Stimulated activated CD4-positive, alpha-beta T cell treated with anti-CD3 and anti-CD28 coated beads, TNF-alpha, amount 100 ng/mL, for 4 hours (primary cell): Measurements from ENCODE around the gene AAK1.

ENCODE experiments used
- DNase-seq, 3 experiments: peaks; one replicate each; pipeline ENCODE4 v3.0.0-alpha.2; 2020; ENCODE audit warnings: low read depth in 3 of 3

AAK1 gene

DNA sequence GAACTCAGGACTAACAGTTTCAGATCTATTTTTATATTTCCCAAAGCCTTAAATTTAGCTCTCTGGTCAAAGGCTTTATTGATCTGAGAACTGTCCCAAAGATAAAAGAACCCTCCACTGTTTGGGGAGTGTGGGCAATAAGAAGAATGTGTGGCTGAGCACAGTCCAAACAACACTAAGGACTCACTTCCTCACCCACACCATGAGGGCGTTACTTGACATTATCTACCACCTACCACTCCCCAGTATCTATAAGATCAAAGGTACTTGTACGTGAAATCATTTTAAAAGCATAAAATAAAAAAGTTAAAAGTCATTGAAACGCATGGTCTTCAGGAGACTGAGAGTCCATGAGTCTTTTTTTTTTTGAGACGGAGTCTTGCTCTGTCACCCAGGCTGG is 151.7 kb downstream of the AAK1 start:
- DNase-seq, result no peak

DNA sequence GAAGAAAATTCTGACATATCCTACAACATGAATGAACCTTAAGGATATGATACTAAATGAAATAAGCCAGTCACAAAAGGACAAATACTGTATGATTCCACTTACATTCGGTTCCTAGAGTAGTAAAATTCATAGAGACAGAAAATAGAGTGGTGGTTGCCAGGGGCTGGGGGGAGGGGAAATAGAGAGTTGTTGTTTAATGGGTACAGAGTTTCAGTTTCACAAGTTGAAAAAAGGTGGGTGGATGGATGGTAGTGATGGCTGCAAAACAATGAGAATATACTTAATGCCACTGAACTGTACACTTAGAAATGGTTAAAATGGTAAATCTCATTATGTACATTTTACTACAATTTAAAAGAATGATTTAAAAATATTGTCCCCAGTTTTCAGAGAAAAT is 153.1 kb downstream of the AAK1 start:
- DNase-seq, result no peak

DNA sequence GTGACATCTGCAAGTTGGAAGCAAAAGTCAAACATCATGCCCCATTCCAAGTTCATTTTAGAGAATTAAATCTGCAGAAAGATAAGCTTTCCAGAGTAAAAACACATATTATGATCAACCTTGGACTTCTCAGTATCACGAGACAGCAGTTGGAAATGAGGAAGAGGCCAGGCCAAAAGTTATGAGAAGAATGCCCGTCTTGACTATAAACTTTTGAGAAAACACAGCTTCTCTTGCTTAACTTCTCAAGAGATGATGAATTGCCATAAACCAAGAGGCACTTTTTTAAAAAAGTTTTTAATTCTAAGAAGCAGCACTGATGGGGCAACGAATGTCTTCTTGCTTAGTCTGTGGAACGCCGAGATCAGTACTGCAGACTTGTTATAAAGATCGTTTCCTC is 153.7 kb downstream of the AAK1 start:
- no peak for DNase-seq

DNA sequence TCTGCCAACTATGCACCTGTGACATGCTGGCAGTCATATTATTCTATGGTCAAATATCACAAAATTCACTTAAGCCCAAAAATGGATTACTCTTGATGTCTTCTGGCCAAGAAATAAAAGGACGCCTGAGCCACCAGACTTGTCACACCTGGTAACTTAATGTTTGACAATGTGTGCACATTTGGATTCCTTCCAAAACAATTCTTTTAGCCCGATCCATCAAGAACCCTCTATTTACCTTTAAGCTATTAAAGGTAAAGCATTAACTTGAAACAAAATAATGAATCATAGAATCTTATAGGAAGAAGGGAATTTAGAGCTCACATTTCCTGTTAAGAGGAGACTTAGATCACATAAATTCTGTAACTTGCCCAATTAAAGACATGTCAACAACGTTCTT is 159.8 kb downstream of the AAK1 start:
- DNase-seq, result no peak

DNA sequence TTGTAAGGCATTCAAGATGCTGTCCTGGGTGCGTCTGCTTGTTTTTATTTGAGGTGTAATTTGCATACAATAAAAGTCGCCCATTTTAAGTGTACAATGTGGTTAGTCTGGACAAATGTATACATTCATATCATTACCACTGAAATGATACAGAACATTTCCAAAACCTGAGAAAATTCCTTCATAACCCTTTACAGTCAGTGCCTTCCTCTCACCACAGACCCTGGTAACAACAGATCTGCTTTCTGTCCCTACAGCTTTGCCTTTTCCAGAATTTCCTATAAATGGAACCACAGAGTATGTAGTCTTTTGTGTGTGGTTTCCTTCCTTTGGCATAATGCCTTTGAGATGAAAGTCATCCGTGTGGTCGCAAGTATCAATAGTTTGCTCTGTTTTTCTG is 160.5 kb downstream of the AAK1 start:
- DNase-seq, result no peak

DNA sequence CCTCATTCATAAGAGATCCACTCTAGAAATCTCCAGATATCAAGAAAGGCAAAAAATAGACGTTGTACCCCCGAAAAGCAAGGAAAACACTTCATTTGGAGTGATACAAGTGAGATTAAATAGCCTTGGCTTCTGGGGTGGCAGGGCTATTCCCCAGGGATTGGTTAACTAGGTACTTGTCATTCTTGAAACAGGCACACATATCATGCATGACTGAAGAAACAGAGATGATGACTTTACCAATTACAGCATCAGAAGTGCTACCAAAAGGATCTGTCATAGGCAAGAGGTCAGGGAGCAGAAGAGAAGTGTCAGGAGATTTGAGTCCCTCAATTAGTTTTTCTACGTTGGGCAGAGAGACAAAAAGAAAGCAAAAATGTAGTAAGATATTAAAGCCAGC is 161.1 kb downstream of the AAK1 start:
- no peak for DNase-seq

DNA sequence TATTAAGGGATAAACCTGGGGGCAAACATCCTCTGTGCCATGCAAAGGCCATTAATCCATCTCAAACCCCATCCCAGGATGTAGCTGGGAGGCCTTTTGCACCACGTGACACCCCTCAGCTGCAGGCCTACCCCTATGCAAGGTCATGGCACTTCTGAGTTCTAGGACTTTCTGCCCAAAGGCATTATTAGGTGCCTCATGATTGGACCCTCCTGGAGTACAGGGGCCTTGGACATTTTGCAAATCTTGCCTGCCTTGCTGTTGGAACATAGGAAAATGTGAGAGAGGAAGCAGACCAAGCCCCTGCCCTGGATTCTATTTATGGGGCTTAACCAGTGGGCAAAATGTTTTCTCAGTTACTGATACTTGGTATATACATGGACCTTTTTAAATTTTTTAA is 162.1 kb downstream of the AAK1 start:
- DNase-seq, result no peak

DNA sequence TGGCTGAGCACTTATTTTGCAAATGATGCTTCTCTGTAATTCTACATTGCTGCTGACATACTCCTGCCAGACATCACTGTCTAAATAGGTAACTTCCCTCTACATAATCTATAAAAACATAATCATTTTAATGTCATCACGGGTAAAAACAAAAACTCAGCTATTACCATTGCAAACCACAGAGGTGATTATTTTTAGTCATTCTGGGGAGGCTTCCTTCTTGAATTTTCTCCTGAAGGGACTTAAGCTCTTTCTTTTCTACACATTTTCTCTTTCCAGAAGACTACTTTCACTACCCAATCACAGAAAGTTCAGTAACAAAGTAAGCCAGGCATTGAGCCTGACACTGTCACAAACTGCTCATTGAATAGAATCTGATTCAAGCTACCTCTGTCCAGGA is 165.9 kb downstream of the AAK1 start:
- DNase-seq, result no peak

DNA sequence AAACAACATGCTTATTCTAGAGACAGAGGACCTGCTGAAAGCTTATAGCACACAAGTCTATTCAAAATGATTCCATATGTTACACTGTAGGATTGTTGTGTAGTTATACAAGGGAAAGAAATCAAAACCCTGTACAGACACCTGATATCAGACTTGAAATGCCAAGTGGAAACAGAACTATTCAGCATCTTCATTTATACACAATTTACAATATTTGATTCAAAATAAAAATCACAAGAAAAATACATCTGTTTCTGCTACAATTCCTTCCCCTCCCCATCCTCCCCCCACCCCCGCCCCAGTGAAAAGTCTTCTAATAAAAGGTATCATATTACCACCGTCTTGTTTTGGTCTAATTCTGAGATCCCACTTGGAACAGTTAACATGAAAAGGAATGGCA is 168.9 kb downstream of the AAK1 start:
- DNase-seq, result no peak

DNA sequence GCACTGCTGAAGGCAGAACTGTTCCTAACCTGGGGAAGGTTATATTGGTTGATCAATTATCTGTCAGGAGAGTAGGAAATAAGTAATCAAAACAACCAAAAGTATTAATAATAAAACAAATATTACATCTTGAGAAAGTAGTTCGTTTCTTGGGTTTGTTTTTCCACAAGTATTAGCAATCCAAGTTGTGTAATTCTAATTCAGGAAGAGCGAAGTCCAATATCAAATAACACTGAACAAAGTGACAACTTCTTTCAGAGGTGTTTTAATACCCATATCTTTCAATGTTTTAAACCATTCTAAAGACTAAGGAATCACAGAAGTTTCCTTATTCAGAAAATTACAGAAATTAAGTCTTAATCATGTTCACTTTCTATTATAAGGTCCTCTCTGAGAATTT is 171.7 kb downstream of the AAK1 start:
- no peak for DNase-seq

DNA sequence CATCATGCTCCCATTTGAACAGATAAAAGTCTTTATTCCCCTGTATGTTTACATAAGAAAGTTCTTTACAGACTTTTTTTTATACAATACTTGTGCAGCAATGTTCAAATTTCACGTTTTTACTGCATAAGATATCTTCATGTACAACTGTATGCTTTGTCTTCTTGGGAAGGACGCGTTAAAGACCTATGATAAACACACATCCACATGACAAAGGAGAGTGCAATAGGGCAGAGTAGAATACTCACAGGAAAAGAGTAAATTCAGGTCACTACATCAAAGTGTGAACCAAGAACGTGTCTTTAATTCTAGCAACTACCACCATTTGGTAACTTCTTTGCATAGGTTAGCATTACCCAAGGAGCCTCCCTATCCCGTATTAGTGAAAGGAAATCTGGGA is 172.6 kb downstream of the AAK1 start:
- DNase-seq, result no peak

DNA sequence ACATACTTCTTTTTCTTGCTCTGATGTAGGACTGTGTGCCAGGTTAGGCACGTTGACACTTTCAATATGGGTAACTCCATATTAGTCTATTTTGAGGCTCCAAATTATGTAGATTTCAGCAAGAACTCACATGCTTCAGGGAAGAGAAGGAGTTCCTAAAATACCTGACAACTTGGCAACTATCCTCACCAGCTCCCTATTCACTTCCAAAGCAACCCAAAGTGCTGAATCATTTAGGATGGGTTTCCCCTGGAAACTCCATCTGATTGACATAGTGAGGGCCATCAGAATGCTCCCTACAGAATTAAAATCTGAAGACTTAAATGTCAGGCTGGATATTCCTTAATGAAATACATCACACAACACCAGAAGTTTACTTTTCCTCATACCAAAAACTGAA is 173.8 kb downstream of the AAK1 start:
- DNase-seq, result no peak

DNA sequence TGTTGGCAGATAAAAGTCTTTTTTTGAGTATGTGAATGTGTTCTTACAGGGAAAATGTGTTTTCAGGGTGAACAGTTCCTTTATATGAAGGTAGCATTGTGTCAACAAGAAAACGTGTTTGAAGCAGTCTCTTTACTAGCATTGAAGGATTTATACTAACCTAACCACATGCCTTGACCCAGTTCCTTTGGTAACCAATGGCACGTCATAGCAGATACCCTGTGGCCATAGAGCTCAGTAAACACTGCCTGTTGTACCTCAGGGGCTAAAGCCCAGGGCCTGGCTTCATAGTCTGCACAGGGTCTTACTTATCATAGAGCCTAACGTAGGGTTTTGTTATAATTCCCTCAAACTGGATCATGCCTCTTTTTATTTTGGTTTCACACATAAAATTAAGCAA is 174.2 kb downstream of the AAK1 start:
- no peak for DNase-seq

DNA sequence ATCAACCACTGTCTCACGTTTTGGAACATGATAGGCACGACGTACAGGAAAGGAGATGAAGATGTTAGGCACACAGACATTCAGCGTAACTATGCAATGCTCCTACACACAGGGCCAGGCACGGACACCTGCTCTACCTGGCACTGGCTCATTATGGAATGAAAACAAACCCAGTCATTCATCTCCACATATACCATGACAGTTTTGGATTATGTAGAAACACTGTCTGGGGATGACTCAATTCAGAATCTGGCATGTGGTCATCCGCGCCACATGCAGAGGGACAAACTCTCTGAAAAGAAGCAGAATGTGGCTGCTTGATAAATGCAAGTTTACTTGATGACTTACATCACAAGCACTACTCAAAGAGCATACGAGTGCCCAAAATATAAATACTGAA is 176.8 kb downstream of the AAK1 start:
- no peak for DNase-seq

DNA sequence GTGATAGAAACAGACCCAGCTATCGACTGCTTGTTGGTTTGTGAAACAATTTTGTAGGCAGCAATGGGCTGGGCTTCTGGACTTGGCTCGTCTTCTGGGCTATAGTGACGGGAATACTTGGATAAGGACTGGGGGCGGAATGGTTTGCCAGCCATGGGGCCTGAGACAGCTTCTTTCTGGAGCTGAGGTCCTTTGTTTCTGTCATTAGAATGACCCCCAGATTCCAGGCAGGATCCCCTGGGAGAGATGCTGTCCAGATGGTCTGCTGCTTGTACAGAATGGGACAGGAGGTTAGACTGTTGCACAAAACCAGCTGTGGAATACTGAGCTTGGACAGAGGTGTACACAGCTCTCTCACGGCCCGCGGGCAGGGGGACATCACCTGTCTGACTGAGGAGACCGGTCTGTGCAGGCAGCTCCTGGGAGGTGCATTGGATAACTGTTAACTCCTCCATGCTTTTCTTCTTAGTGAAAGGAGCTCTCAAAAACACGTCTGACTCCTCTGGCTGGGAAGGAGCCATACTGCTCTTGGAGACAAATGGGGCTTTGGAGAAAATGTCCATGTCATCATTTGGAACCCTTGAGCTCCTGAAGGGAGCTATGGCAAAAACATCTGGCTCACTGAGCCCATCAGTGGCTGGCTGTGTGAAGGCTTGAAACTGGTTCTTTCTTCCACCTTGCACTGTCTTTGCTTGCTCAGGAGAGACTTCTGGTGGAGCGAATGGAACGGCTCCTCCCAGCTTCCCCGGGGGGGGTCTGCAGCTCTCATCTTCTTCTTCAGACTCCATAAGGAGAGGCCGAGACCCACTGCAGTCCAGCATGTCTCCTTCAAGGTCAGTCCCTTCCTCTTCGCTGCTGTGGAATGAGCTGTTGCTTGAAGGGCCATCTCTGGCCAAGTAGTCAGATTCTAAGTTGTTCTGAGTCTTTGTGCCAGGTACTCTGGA is 177.8 kb downstream of the AAK1 start:
- no peak for DNase-seq

DNA sequence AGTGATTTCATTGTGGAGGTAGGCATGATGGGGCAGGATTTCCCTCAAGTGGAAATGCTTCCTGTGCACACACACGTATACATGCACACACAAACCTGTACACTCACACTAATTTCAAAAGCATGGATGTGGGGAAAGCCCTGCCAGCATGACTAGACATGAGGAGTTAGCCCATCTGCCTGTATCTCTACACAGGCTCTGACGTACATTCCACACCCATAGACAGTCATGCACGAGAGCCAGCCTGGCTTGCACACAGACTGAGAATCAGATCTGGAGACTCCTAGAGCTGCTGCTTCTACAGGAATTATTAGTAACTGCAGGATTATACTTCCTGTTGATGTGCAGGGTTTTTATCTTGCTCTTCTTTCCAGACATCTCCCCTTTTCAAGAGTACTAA is 179.0 kb downstream of the AAK1 start:
- DNase-seq, result no peak

DNA sequence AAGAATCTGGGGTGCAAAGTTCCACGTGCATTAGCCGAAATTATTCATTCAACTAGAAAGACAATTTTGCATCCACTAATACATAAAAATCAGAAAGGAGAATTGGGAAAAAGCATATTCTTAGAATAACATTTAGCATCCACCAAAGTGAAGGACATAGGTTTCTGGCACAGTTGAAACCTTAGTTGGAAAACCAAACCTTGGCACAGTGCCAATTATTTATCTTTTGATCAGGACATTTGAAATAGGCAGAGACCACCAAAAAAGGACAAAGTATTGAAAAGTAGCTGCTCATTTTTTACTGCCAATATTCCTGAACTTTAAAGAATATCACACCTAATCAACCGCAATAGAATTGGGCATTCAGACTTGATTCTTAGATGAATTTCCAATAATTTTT is 180.8 kb downstream of the AAK1 start:
- no peak for DNase-seq

DNA sequence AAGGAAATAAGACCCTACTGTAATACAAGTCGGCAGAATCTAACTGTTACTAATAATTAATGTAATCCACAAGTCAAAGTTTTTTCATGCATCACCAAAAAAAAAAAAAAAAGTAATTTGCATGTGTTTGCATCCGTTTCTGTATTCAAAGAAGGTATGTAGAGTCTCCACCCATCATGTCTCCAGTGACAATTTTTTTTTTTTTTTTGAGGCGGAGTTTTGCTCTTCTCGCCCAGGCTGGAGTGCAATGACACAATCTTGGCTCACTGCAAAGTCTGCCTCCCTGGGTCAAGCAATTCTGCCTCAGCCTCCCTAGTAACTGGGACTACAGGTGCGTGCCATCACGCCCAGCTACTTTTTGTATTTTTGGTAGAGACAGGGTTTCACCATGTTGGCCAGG is 182.1 kb downstream of the AAK1 start:
- DNase-seq, result no peak

DNA sequence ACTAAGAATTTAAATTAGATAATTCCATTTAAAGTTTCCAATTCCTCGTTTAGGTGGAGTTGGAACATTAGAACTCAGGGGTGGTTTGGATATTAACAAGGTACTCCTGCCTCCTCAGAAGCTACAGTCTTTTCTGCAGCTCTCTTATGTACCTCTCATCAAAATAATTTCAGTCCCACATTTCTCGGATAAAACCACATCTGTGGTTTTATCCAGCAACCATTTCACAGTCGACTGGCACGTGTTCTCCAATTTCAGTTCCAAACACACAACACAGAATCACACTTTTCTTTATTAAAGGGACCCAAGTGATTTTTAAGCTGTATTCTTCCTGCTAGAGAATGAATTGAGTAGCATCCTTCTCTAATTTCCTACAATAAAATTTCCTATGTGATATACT is 183.6 kb downstream of the AAK1 start:
- DNase-seq, result no peak

DNA sequence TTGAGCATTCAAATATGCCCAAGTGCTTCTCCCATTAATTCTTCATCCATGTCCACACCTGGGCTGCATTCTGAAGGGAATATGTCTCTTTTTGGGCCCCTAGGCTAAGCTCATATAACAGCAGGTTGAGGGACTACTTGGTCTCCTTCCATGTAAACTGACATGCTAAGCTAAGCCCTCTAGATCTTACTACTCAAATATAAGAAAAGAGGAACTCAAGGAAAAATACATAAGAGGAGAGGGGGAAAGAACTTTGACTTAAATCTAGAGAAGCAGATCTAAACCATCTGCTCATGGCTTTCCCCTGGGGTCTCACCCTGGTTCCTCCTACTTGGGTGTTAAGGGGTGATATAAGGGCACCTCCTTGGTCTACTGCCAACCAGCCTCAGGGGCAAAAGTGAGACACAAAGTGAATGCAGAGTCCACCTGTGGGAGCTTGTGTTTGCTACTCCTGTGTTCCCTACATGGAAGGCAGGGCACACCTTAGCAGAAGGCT is 186.5 kb downstream of the AAK1 start:
- DNase-seq, result no peak

DNA sequence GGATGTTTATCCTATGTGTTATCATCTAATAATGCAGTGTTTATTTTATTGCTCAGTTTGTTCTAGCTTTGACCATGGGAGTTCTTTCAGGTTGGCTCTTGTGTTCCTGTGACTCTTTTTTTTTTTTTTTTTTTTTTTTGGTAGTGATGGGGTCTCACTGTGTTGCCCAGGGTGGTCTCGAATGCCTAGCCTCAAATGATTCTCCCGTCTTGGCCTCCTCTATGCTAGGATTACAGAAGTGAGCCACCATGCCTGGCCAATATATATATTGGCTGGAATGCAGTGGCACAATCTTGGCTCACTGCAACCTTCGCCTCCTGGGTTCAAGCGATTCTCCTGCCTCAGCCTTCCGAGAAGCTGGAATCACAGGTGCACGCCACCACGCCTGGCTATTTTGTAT is 187.4 kb downstream of the AAK1 start:
- no peak for DNase-seq

DNA sequence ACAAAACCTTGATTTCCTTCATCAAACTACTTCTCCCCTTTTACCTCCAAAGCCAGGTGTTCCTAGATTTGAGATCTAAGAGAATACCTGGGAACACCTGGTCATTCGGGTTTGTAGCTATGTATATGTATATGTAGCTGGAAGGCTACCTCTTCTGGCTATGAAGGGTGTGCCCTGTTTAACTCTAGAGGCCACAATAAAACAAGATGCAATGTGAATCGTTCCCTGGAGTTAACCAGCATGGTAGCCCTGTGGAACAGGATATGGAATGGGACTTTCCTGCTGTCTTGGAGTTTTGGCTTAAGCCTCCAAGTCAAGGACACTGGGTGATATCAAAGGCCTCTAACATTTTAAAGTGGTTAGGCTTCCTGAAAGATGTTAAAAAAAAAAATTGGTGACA is 188.6 kb downstream of the AAK1 start:
- DNase-seq, result no peak

DNA sequence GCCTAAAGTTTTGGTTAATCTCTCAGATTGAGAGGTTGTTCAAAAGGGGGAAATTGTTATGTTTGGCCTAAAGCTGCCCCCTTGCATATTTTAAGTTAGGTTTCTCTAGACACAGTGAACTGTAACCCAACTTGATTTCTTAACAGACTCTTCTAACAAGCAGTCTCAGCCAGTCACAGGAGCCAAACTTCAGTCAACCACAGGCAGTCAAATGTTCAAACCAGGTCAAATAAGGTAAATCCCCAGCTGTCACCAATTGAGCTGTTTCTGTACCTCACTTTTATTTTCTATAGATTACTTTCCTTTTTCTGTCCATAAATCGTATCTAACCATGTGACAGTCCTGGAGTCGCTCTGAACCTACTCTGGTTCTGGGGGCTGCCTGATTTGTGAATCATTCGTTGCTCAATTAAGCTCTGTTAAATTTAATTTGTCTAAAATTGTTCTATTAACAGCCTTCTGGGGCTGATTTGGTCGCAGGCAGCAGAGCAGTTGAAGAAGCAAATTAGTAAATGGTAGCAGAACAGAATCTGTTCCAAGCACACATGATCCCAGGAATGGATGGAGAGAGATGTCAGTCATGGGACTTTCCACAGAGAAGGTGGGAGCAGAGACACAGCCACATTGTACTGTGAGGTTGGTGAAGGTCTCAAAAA is 189.9 kb downstream of the AAK1 start:
- DNase-seq, result no peak
